ENCODE data around the gene MTHFD2.

Gene MTHFD2

GRCh38 chr2:74194799-74195198, 3.6 kb upstream of the MTHFD2 start (continued):
- TF ChIP-seq REST (tag by site-specific recombination; IDR thresholded peaks at IDR 0.05): no peak

- Histone ChIP-seq H3K4me3 (ENCODE audit: low read depth, low read length) (no peak overlapping the region), H3K9me3 (ENCODE audit: control insufficient read depth, insufficient read depth, low read depth, low read length) (no peaks in the 10 kb centered on the region), H3K36me3 (ENCODE audit: control insufficient read depth in 2 of 2, insufficient read depth in 1 of 2, low read length in 2 of 2) (no peaks in the 10 kb centered on the region; a peak in 1 of 3 replicates), H3K4me1 (ENCODE audit: control insufficient read depth, insufficient read depth, low read length) (peaks cover 8% of the 10 kb centered on the region; the same call in 1 of the 2 replicates), H3K27ac (ENCODE audit: extremely low read depth, low read depth, low read length) (no peak overlapping the region)
- TF ChIP-seq ZNF174 (tag by site-specific recombination; IDR thresholded peaks at IDR 0.05) (no peak), HOXC10 (CRISPR knock-in tag; IDR thresholded peaks at IDR 0.05) (no peak), ZNF366 (tag by site-specific recombination; conservative IDR thresholded peaks at IDR 0.05) (no peak), ZBTB21 (tag by site-specific recombination; IDR thresholded peaks at IDR 0.05) (no peak), ZNF585B (tag by site-specific recombination; IDR thresholded peaks at IDR 0.05) (no peak), HOXA7 (CRISPR knock-in tag; IDR thresholded peaks at IDR 0.05; ENCODE audit: borderline replicate concordance) (no peak), ZNF404 (tag by site-specific recombination; IDR thresholded peaks at IDR 0.05) (no peak), ZNF488 (tag by site-specific recombination; IDR thresholded peaks at IDR 0.05) (no peak), ZNF521 (tag by site-specific recombination; IDR thresholded peaks at IDR 0.05) (no peak), GLIS1 (tag by site-specific recombination; IDR thresholded peaks at IDR 0.05) (no peak), ZNF792 (tag by site-specific recombination; IDR thresholded peaks at IDR 0.05) (no peak), ZNF148 (tag by site-specific recombination; IDR thresholded peaks at IDR 0.05; ENCODE audit: borderline replicate concordance) (no peak), PBX3 (CRISPR knock-in tag; IDR thresholded peaks at IDR 0.05) (no peak), ZSCAN23 (tag by site-specific recombination; IDR thresholded peaks at IDR 0.05) (no peak)
- ChIA-PET POLR2A (interaction anchor here (4.4 kb wide), 1 partner anchor 19 kb away, joined by 52 read pairs; the partner anchor contains the start of gene MOB1A), CTCF (interaction anchor here (0.6 kb wide), 1 partner anchor 45 kb away, joined by 3 read pairs; no protein-coding TSS in a partner anchor)
Measured at GRCh38 chr2:74197049-74197448, 1.4 kb upstream of the MTHFD2 start.

GRCh38 chr2:74198023-74198460, 373 bp upstream of the MTHFD2 start:
- CTCF ChIA-PET: interaction anchor here (0.6 to 2.4 kb wide), 5 partner anchors 12 to 373 kb away, joined by 3 to 9 read pairs (median 3); partner anchors contain the start of gene MOB1A
- Histone ChIP-seq H3K9me3 (ENCODE audit: control insufficient read depth, insufficient read depth, low read depth, low read length) (no peaks in the 10 kb centered on the region), H3K4me3 (ENCODE audit: low read depth, low read length) (no peak overlapping the region), H3K4me1 (ENCODE audit: control insufficient read depth, insufficient read depth, low read length) (peaks cover 8% of the 10 kb centered on the region; the same call in 1 of the 2 replicates), H3K27ac (ENCODE audit: extremely low read depth, low read depth, low read length) (no peak overlapping the region), H3K36me3 (ENCODE audit: control insufficient read depth in 2 of 2, insufficient read depth in 1 of 2, low read length in 2 of 2) (peaks cover 6 to 7% of the 10 kb centered on the region in 2 experiments; a peak in 2 of 3 replicates)
- POLR2A ChIA-PET: interaction anchor here (0.6 to 4.4 kb wide), 19 partner anchors 10 to 461 kb away, joined by 3 to 52 read pairs (median 3); partner anchors contain the start of genes BOLA3, MOB1A, STAMBP and TPRKB
- TF ChIP-seq IKZF3 (tag by site-specific recombination; IDR thresholded peaks at IDR 0.05): no peak
- TF ChIP-seq HOXA7 (CRISPR knock-in tag; IDR thresholded peaks at IDR 0.05; ENCODE audit: borderline replicate concordance): no peak
- TF ChIP-seq ZBTB17 (tag by site-specific recombination; IDR thresholded peaks at IDR 0.05): peak; percentile 47
- peak; percentile 87 for TF ChIP-seq ZNF335 (tag by site-specific recombination; conservative IDR thresholded peaks at IDR 0.05)
- no peak for TF ChIP-seq BCL11B (tag by site-specific recombination; IDR thresholded peaks at IDR 0.05; ENCODE audit: low read depth)
- no peak for TF ChIP-seq ZFP37 (tag by site-specific recombination; IDR thresholded peaks at IDR 0.05)
- no peak for TF ChIP-seq ZNF169 (tag by site-specific recombination; IDR thresholded peaks at IDR 0.05)
- no peak for TF ChIP-seq MYNN (tag by site-specific recombination; IDR thresholded peaks at IDR 0.05; ENCODE audit: borderline replicate concordance)
- TF ChIP-seq ZNF555 (tag by site-specific recombination; conservative IDR thresholded peaks at IDR 0.05): no peak
- no peak for TF ChIP-seq FEZF1 (tag by site-specific recombination; IDR thresholded peaks at IDR 0.05)
- no peak for TF ChIP-seq KLF9 (tag by site-specific recombination; IDR thresholded peaks at IDR 0.05; ENCODE audit: low read depth)
- TF ChIP-seq SETDB1 (IDR thresholded peaks at IDR 0.05; ENCODE audit: insufficient read length, low read length): peak; percentile 63
- TF ChIP-seq ZNF37A (tag by site-specific recombination; IDR thresholded peaks at IDR 0.05): no peak

Data from HEK293 (cell line).